Mesothelial cell of epicardium (in vitro differentiated cells): ENCODE measurements around the gene RABL6. TPM values are rescaled to one million over a fixed set of nuclear protein-coding genes. Genes with fewer than 3 reads are reported as not detected.
"Not testable (repeated sequence)": the region's sequence is repeated elsewhere in the genome, so short reads cannot be mapped to it uniquely, and the experiment has no call there.

ENCODE experiments used
- DNase-seq, 2 experiments: peaks; one replicate each; pipeline ENCODE4 v3.0.0; 2021; ENCODE audit warnings: low spot score in 2 of 2; ENCODE audit not compliant: unreplicated experiment in 2 of 2
- H3K27ac Mint-ChIP-seq: 2 replicates; pipeline ENCODE4 v1.8.0; 2021; ENCODE audit warnings: mixed read lengths
- H3K27me3 Mint-ChIP-seq: 2 replicates; pipeline ENCODE4 v1.8.0; 2021; ENCODE audit warnings: low read depth, mixed read lengths
- H3K36me3 Mint-ChIP-seq: 2 replicates; pipeline ENCODE4 v1.8.0; 2021; ENCODE audit warnings: mixed read lengths
- H3K4me1 Mint-ChIP-seq: 2 replicates; pipeline ENCODE4 v1.8.0; 2021; ENCODE audit warnings: mixed read lengths
- H3K4me3 Mint-ChIP-seq: 2 replicates; pipeline ENCODE4 v1.8.0; 2021; ENCODE audit warnings: mild to moderate bottlenecking, moderate library complexity, mixed read lengths
- H3K9me3 Mint-ChIP-seq: 2 replicates; pipeline ENCODE4 v1.8.0; 2021; ENCODE audit warnings: mixed read lengths
- CTCF ChIP-seq: fragments of 200-600 bp; sonication (generic); IDR thresholded peaks from one replicate; pipeline ENCODE4 v1.5.0; 2021; ENCODE audit warnings: antibody characterized with exemption; ENCODE audit not compliant: unreplicated experiment
- total RNA-seq: library from RNA; stranded (reverse); gene quantifications from 3 replicates; pipeline ENCODE4 v1.2.1, GENCODE V29; 2021

The RABL6 gene
- total RNA-seq, 1 donor from 2014 or later = 124 TPM

GRCh38 chr9:136865041-136865767 lies 57.5 kb downstream of the RABL6 start:
- no peak for TF ChIP-seq CTCF
- peaks cover 5% of the 10 kb centered on the region for H3K4me1 Mint-ChIP-seq
- no peak for DNase-seq
- peak overlapping the region; percentile 47 for H3K27ac Mint-ChIP-seq
- no peaks in the 10 kb centered on the region for H3K27me3 Mint-ChIP-seq
- peak overlapping the region; percentile 83 for H3K4me3 Mint-ChIP-seq
- peaks cover 15% of the 10 kb centered on the region for H3K9me3 Mint-ChIP-seq
- peaks cover 19% of the 10 kb centered on the region for H3K36me3 Mint-ChIP-seq

- DNase-seq = no peak
- peaks cover 15% of the 10 kb centered on the region for H3K9me3 Mint-ChIP-seq
- peak overlapping the region; percentile 83 for H3K4me3 Mint-ChIP-seq
- H3K27ac Mint-ChIP-seq = no peak overlapping the region
- TF ChIP-seq CTCF = no peak
- H3K36me3 Mint-ChIP-seq = peaks cover 19% of the 10 kb centered on the region
- no peaks in the 10 kb centered on the region for H3K27me3 Mint-ChIP-seq
- H3K4me1 Mint-ChIP-seq = peaks cover 5% of the 10 kb centered on the region
Measured at GRCh38 chr9:136865768-136866103, 58.0 kb downstream of the RABL6 start.

- H3K27me3 Mint-ChIP-seq, H3K27ac Mint-ChIP-seq, H3K4me1 Mint-ChIP-seq, DNase-seq: not testable (repeated sequence)
- Mint-ChIP-seq H3K9me3 (peaks cover 19% of the 10 kb centered on the region), H3K36me3 (peaks cover 19% of the 10 kb centered on the region), H3K4me3 (peak overlapping the region; percentile 49)
Measured at GRCh38 chr9:136866898-136867421, 59.2 kb downstream of the RABL6 start.

- H3K27ac Mint-ChIP-seq = no peak overlapping the region
Measured at GRCh38 chr9:136867480-136867879, 59.7 kb downstream of the RABL6 start.

GRCh38 chr9:136867917-136868316 lies 60.2 kb downstream of the RABL6 start:
- DNase-seq = no peak
- Mint-ChIP-seq H3K4me1 (peaks cover 5% of the 10 kb centered on the region), H3K4me3 (peak overlapping the region; percentile 43), H3K9me3 (peaks cover 19% of the 10 kb centered on the region), H3K36me3 (peaks cover 17% of the 10 kb centered on the region), H3K27me3 (no peaks in the 10 kb centered on the region), H3K27ac (no peak overlapping the region)
- TF ChIP-seq CTCF = no peak

More at GRCh38 chr9:136867480-136867879, 59.7 kb downstream of the RABL6 start:
- Mint-ChIP-seq H3K36me3 (peaks cover 17% of the 10 kb centered on the region), H3K4me1 (peaks cover 5% of the 10 kb centered on the region), H3K9me3 (peaks cover 19% of the 10 kb centered on the region), H3K27me3 (no peaks in the 10 kb centered on the region), H3K4me3 (peak overlapping the region; percentile 43)
- TF ChIP-seq CTCF = no peak
- no peak for DNase-seq

GRCh38 chr9:136868644-136869043 lies 60.9 kb downstream of the RABL6 start:
- Mint-ChIP-seq H3K4me3 (peak overlapping the region; percentile 55), H3K9me3 (peaks cover 19% of the 10 kb centered on the region), H3K4me1 (peaks cover 5% of the 10 kb centered on the region), H3K27me3 (no peaks in the 10 kb centered on the region), H3K36me3 (peaks cover 17% of the 10 kb centered on the region), H3K27ac (no peak overlapping the region)
- TF ChIP-seq CTCF = no peak
- DNase-seq = no peak

GRCh38 chr9:136869611-136870010 lies 61.9 kb downstream of the RABL6 start:
- DNase-seq, H3K27me3 Mint-ChIP-seq, H3K4me1 Mint-ChIP-seq, H3K27ac Mint-ChIP-seq, H3K4me3 Mint-ChIP-seq: not testable (repeated sequence)
- Mint-ChIP-seq H3K9me3 (peaks cover 19% of the 10 kb centered on the region), H3K36me3 (peaks cover 15% of the 10 kb centered on the region)
